ENCODE measurements around the gene ZNF579. TPM values are rescaled to one million over a fixed set of nuclear protein-coding genes. Genes with fewer than 3 reads are reported as not detected.

ZNF579 gene
- total RNA-seq, 1 donor from 2014 or later = 58.0 TPM

DNA sequence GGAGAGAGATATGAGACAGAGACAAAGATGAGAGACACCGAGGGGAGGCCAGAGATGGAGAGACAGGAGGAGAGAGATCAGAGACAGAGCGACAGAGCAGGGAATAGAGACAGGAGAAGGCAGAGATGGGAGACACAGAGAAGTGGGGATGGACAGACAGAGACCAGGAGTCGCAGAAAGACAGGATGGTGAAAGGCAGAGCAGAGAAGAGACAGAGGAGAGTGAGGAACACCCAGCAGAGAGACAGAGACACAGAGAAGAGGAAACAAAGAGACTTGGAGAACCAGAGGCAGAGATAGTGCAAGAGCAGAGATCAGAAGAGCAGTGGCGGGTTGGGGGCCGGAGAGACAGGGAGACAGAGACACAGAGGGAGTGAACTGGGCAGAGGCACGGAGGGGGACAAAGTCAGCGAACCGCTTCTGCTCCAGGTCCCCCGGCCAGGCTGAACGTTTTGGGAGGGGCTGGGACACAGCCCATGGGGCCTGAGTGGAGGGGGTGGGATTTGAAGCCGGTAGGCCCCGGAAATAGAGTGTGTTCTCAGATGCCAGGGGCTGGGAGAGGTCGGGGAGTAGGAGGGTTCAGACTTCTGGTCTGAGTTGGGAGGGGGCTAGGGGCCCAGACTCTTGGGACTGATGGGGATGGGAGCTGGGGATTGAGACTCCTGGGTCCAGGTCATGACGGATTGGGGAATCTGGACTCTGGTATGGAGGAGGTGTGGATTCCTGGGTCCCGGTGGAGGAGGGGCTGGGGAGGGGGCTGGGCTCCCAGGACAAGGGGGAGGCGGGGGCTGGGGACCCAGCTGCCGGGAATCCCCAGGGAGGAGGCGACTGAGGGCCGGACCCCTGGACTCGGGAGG lies 654 bp downstream of the ZNF579 start:
- H3K4me2 ChIP-seq (ENCODE audit: low read length) = peak overlapping the region; percentile 99
- H3K79me2 ChIP-seq (ENCODE audit: insufficient read depth, low read length) = peaks cover 27% of the 10 kb centered on the region
- DNase-seq (ENCODE audit: low read depth) (no peak), FAIRE-seq (no peak)
- TF ChIP-seq EZH2 (IDR thresholded peaks at IDR 0.05; ENCODE audit: insufficient read depth, low read length) (no peak), CTCF (IDR thresholded peaks at IDR 0.05; ENCODE audit: insufficient read depth, low read depth, low read length) (no peak)
- no peaks in the 10 kb centered on the region for H3K9me3 ChIP-seq (ENCODE audit: insufficient read depth, low read depth, low read length)
- H3K27ac ChIP-seq (ENCODE audit: low read depth, low read length) = peak overlapping the region; percentile 90
- H3K27ac Mint-ChIP-seq (ENCODE audit: unreplicated experiment) = peak overlapping the region; percentile 82
- no peaks in the 10 kb centered on the region for H3K9me3 Mint-ChIP-seq (ENCODE audit: unreplicated experiment)
- peaks cover 12% of the 10 kb centered on the region for H4K20me1 ChIP-seq (ENCODE audit: insufficient read depth, low read length)
- H3K4me1 ChIP-seq (ENCODE audit: insufficient read depth, low read length) = peaks cover 4% of the 10 kb centered on the region
- H3K36me3 ChIP-seq (ENCODE audit: insufficient read depth, low read length) = peaks cover 5% of the 10 kb centered on the region
- no peaks in the 10 kb centered on the region for H3K27me3 ChIP-seq (ENCODE audit: insufficient read depth, low read length)
- peak overlapping the region; percentile 80 for H3K4me3 ChIP-seq (ENCODE audit: insufficient read depth, low read depth, low read length)
- H2AFZ ChIP-seq (ENCODE audit: low read depth, low read length) = peak overlapping the region; percentile 63
- H3K4me1 Mint-ChIP-seq (ENCODE audit: low read depth, unreplicated experiment) = peaks cover 25% of the 10 kb centered on the region
- no peaks in the 10 kb centered on the region for H3K27me3 Mint-ChIP-seq (ENCODE audit: low read depth, unreplicated experiment)
- peak overlapping the region; percentile 92 for H3K9ac ChIP-seq (ENCODE audit: low read length)
- H3K4me3 Mint-ChIP-seq (ENCODE audit: unreplicated experiment) = peak overlapping the region; percentile 96
- peaks cover 14% of the 10 kb centered on the region for H3K36me3 Mint-ChIP-seq (ENCODE audit: low read depth, unreplicated experiment)

DNA sequence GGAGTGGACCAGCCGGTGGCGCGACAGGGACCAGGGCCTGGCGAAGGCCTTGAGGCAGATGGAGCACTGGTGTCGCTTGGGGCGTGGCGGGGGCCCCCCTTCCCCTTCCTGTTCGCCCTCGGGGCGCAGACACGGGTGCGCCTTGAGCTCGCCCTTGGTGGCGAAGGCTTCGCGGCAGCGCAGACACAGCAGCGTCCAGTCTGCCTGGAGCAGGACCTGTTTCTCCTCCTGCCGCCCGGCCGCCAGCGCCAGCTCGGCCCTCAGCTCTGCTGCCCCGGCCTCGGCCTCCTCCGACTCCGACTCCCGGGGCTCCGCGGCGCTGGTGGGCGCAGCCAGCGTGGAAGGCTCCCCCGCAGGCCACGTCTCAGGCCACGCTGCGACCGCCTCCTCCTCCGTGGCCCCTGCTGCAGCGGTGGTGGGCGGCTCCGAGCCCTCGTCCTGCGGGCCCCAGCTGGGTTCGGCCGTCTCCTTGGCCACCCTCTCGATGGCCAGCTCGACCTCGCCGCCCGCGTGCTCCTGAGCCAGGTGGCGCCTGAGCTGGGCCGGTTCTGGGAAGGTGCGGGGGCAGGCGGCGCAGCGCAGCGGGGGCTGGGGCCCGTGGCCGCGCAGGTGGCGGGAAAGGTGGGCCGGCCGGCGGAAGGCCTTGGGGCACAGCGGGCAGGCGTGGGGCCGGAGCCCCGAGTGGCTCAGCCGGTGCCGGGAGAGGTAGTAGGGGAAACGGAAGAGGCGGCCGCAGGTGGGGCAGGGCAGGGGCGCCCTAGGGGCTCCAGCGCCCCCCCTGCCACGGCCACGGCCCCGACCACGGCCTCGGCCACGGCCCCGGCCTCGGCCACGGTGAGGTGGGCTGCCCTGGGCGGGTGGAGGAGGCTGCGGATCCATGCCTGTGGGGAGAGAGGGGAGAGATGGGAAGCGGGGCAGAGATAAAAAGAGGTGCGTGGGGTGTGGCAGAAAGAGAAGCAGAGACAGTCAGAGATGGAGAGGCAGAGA lies 1.6 kb downstream of the ZNF579 start:
- no peaks in the 10 kb centered on the region for H3K9me3 ChIP-seq (ENCODE audit: insufficient read depth, low read depth, low read length)
- TF ChIP-seq CTCF (IDR thresholded peaks at IDR 0.05; ENCODE audit: insufficient read depth, low read depth, low read length) (no peak), EZH2 (IDR thresholded peaks at IDR 0.05; ENCODE audit: insufficient read depth, low read length) (no peak)
- H4K20me1 ChIP-seq (ENCODE audit: insufficient read depth, low read length) = peaks cover 12% of the 10 kb centered on the region
- Mint-ChIP-seq H3K4me1 (ENCODE audit: low read depth, unreplicated experiment) (peaks cover 25% of the 10 kb centered on the region), H3K4me3 (ENCODE audit: unreplicated experiment) (peak overlapping the region; percentile 96), H3K27ac (ENCODE audit: unreplicated experiment) (peak overlapping the region; percentile 82), H3K36me3 (ENCODE audit: low read depth, unreplicated experiment) (peaks cover 14% of the 10 kb centered on the region), H3K9me3 (ENCODE audit: unreplicated experiment) (no peaks in the 10 kb centered on the region), H3K27me3 (ENCODE audit: low read depth, unreplicated experiment) (no peaks in the 10 kb centered on the region)
- H3K36me3 ChIP-seq (ENCODE audit: insufficient read depth, low read length) = peaks cover 5% of the 10 kb centered on the region
- H3K79me2 ChIP-seq (ENCODE audit: insufficient read depth, low read length) = peaks cover 27% of the 10 kb centered on the region
- FAIRE-seq (no peak), DNase-seq (ENCODE audit: low read depth) (no peak)
- H3K4me3 ChIP-seq (ENCODE audit: insufficient read depth, low read depth, low read length) = peak overlapping the region; percentile 80
- peak overlapping the region; percentile 99 for H3K4me2 ChIP-seq (ENCODE audit: low read length)
- H3K27me3 ChIP-seq (ENCODE audit: insufficient read depth, low read length) = no peaks in the 10 kb centered on the region
- no peak overlapping the region for H3K27ac ChIP-seq (ENCODE audit: low read depth, low read length)
- peaks cover 4% of the 10 kb centered on the region for H3K4me1 ChIP-seq (ENCODE audit: insufficient read depth, low read length)
- H2AFZ ChIP-seq (ENCODE audit: low read depth, low read length) = no peak overlapping the region
- H3K9ac ChIP-seq (ENCODE audit: low read length) = peak overlapping the region; percentile 92

All from astrocyte (in vitro differentiated cells and primary cell).